Hindlimb muscle (tissue), 1 donor: ENCODE results near the gene ZCCHC2. TPM values are rescaled to one million over a fixed set of nuclear protein-coding genes. Genes with fewer than 3 reads are reported as not detected.

Experiments
- DNase-seq: peaks from one replicate; pipeline ENCODE4 v3.0.0-alpha.2; 2013
- polyA plus RNA-seq: library from polyadenylated mRNA; unstranded; fragments of 120-200 nt; gene quantifications from one replicate; pipeline ENCODE4 v1.2.1, GENCODE V29; 2013; ENCODE audit not compliant: insufficient read length

The ZCCHC2 gene
- polyA plus RNA-seq, 1 donor, result 9.4 TPM

- DNase-seq, result no peak
Measured at GRCh38 chr18:62583376-62583775, 60.6 kb downstream of the ZCCHC2 start.

GRCh38 chr18:62584241-62585120, 61.7 kb downstream of the ZCCHC2 start:
- peak; percentile 88 for DNase-seq

- no peak for DNase-seq
Measured at GRCh38 chr18:62585274-62586150, 62.7 kb downstream of the ZCCHC2 start.

- DNase-seq, result peak; percentile 69
Measured at GRCh38 chr18:62586151-62586774, 63.4 kb downstream of the ZCCHC2 start.

GRCh38 chr18:62586781-62587487, 64.1 kb downstream of the ZCCHC2 start:
- no peak for DNase-seq

GRCh38 chr18:62587689-62588088, 64.9 kb downstream of the ZCCHC2 start:
- DNase-seq, result no peak

- DNase-seq, result no peak
Measured at GRCh38 chr18:62588217-62588616, 65.4 kb downstream of the ZCCHC2 start.

GRCh38 chr18:62590799-62591590, 68.2 kb downstream of the ZCCHC2 start:
- DNase-seq, result no peak

GRCh38 chr18:62596145-62597005, 73.5 kb downstream of the ZCCHC2 start:
- peak; percentile 43 for DNase-seq

- DNase-seq, result no peak
Measured at GRCh38 chr18:62601871-62602270, 79.0 kb downstream of the ZCCHC2 start.

GRCh38 chr18:62602706-62603105, 79.9 kb downstream of the ZCCHC2 start:
- no peak for DNase-seq

- no peak for DNase-seq
Measured at GRCh38 chr18:62603211-62603610, 80.4 kb downstream of the ZCCHC2 start.

- DNase-seq, result no peak
Measured at GRCh38 chr18:62603979-62604378, 81.2 kb downstream of the ZCCHC2 start.

GRCh38 chr18:62605685-62606084, 82.9 kb downstream of the ZCCHC2 start:
- no peak for DNase-seq

GRCh38 chr18:62606106-62606505, 83.3 kb downstream of the ZCCHC2 start:
- no peak for DNase-seq

GRCh38 chr18:62607302-62607701, 84.5 kb downstream of the ZCCHC2 start:
- no peak for DNase-seq

- DNase-seq, result no peak
Measured at GRCh38 chr18:62607708-62608428, 85.0 kb downstream of the ZCCHC2 start.

GRCh38 chr18:62609764-62610163, 86.9 kb downstream of the ZCCHC2 start:
- no peak for DNase-seq

- no peak for DNase-seq
Measured at GRCh38 chr18:62610351-62610700, 87.5 kb downstream of the ZCCHC2 start.
